ENCODE measurements around the gene PHYHD1.

DNA sequence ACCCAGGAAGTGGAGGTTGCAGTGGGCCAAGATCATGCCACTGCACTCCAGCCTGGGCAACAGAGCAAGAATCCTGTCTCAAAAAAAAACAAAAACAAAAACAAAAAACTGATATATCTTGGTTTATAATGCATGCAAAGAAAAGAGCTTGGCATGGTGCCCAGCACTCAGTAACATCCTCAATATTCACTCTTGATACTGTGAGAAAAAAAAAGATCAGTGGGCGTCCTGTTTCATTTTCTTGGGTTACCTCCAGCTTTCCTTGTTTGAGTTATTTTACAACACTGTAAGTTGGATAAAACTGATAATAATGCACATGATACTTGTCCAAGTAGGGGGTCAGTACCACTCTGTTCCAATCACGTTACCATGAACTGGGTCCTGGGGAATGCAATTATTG lies 7.8 kb downstream of the PHYHD1 start:
- TF ChIP-seq SUZ12 (IDR thresholded peaks at IDR 0.05) (no peak), SP1 (IDR thresholded peaks at IDR 0.05) (no peak), HDGF (IDR thresholded peaks at IDR 0.05; ENCODE audit: borderline replicate concordance) (no peak), PKNOX1 (IDR thresholded peaks at IDR 0.05) (no peak), FOXM1 (IDR thresholded peaks at IDR 0.05; ENCODE audit: borderline replicate concordance) (no peak), L3MBTL2 (conservative IDR thresholded peaks at IDR 0.05) (no peak), TARDBP (IDR thresholded peaks at IDR 0.05) (no peak), ARNT (IDR thresholded peaks at IDR 0.05) (no peak), FOXA1 (IDR thresholded peaks at IDR 0.05) (no peak), LEF1 (IDR thresholded peaks at IDR 0.05; ENCODE audit: borderline replicate concordance) (no peak), FOXK2 (IDR thresholded peaks at IDR 0.05) (no peak), BHLHE40 (IDR thresholded peaks at IDR 0.05; ENCODE audit: borderline replicate concordance) (no peak), NFRKB (IDR thresholded peaks at IDR 0.05) (no peak), ZNF384 (IDR thresholded peaks at IDR 0.05) (no peak)

Data from HEK293T (cell line).